ENCODE data around the gene INSL4. TPM values are rescaled to one million over a fixed set of nuclear protein-coding genes. Genes with fewer than 3 reads are reported as not detected.

The INSL4 gene
- total and polyA plus RNA-seq, 3 donors from 2014 or later, result 0.16 TPM; not detected in 2

GRCh38 chr9:5230554-5230953 is 665 bp upstream of the INSL4 start:
- H3K27me3 ChIP-seq, result no peaks in the 10 kb centered on the region
- WGBS, 2 donors, result 85 to 89% methylated on average over 10 of the region's 10 CpGs
- intact Hi-C loops (cut with DNase I; ENCODE audit: low total_unique reads), result no loop called here
- no peaks in the 10 kb centered on the region for H3K36me3 ChIP-seq (ENCODE audit: low read depth, missing control alignments)
- H3K4me1 ChIP-seq, result no peaks in the 10 kb centered on the region
- no peak overlapping the region for H3K27ac ChIP-seq
- TF ChIP-seq, protein P1, sequence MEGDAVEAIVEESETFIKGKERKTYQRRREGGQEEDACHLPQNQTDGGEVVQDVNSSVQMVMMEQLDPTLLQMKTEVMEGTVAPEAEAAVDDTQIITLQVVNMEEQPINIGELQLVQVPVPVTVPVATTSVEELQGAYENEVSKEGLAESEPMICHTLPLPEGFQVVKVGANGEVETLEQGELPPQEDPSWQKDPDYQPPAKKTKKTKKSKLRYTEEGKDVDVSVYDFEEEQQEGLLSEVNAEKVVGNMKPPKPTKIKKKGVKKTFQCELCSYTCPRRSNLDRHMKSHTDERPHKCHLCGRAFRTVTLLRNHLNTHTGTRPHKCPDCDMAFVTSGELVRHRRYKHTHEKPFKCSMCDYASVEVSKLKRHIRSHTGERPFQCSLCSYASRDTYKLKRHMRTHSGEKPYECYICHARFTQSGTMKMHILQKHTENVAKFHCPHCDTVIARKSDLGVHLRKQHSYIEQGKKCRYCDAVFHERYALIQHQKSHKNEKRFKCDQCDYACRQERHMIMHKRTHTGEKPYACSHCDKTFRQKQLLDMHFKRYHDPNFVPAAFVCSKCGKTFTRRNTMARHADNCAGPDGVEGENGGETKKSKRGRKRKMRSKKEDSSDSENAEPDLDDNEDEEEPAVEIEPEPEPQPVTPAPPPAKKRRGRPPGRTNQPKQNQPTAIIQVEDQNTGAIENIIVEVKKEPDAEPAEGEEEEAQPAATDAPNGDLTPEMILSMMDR (IDR thresholded peaks at IDR 0.05), result no peak
- TF ChIP-seq POLR2A (IDR thresholded peaks at IDR 0.05), result no peak
- H3K9me3 ChIP-seq, result no peaks in the 10 kb centered on the region
- no peak overlapping the region for H3K4me3 ChIP-seq
- DNase-seq, result no peak

DNA sequence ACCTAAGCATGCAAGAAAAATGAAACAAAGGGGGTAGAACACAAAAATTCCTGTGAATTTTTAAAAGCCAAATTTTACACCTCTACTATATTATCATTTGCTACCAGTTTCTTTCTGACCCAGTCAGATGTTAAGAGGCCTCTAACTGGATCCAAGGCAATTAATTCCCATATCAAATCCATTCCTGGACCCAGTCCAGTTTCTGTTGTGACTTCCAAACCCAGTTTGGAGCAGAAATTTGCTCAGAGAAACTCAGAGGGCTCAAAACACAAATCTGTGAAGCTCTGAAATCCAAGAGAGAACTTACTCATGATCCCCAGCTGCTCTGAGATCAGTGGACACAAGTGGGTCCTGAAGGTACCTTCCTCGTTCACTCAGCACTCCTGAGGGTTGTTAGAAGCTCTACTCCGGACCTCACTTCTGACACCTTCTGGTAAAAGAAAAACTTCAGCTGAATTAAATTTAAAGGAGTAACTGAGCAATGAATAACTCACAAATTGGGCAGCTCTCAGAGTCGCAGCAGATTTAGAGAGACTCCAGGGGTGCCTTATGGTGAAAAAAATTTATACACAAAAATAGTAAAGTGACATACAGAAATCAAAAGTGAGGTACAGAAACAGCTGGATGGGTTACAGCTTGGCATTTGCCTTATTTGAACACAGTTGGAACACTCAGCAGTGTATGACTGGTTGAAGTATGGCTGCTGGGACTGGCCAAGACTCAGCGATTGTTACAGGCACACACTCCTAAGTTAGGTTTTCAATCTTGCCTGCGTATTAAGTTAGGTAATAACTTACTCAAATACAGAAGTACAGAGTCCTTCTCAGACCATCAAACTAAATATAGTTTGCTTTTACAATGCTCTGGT is 32.4 kb downstream of the INSL4 start:
- 57 to 60% methylated on average over 5 of the region's 5 CpGs for WGBS, 2 donors
- H3K36me3 ChIP-seq (ENCODE audit: low read depth, missing control alignments), result no peaks in the 10 kb centered on the region
- no peaks in the 10 kb centered on the region for H3K9me3 ChIP-seq
- H3K4me1 ChIP-seq, result no peaks in the 10 kb centered on the region
- no peak overlapping the region for H3K27ac ChIP-seq
- no peak for DNase-seq
- no peaks in the 10 kb centered on the region for H3K27me3 ChIP-seq
- H3K4me3 ChIP-seq, result no peak overlapping the region
- intact Hi-C loops (cut with DNase I; ENCODE audit: low total_unique reads), result no loop called here
- TF ChIP-seq, protein P1 (IDR thresholded peaks at IDR 0.05), result no peak
- no peak for TF ChIP-seq POLR2A (IDR thresholded peaks at IDR 0.05)

- H3K4me1 ChIP-seq, result no peaks in the 10 kb centered on the region
- no peaks in the 10 kb centered on the region for H3K36me3 ChIP-seq (ENCODE audit: low read depth, missing control alignments)
- intact Hi-C loops (cut with DNase I; ENCODE audit: low total_unique reads), result no loop called here
- H3K27ac ChIP-seq, result no peak overlapping the region
- no peaks in the 10 kb centered on the region for H3K27me3 ChIP-seq
- H3K9me3 ChIP-seq, result no peaks in the 10 kb centered on the region
- no peak for TF ChIP-seq POLR2A (IDR thresholded peaks at IDR 0.05)
- TF ChIP-seq, protein P1 (IDR thresholded peaks at IDR 0.05), result no peak
- DNase-seq, result no peak
- no peak overlapping the region for H3K4me3 ChIP-seq
Observed at GRCh38 chr9:5264219-5264595, 33.0 kb downstream of the INSL4 start.

DNA sequence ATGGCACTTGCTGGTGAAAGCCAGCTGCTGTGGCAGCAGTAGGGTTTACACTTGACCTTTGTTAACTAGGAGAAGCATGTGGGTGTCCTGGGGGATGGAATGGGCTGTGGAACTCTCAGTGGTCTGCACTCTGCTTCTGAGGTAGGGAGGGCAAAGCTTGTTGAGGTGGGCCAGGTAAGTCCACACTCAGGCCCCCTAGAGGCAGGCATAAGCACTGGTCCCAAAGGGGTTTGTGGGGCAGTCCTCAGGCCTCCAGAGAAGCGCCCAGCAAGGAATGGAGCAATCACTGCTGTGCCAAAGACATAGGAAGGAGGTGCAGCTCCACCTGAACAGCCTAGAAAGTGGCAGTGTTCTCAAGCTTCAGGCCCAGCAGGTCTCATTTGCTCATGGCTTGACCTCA is 34.7 kb downstream of the INSL4 start:
- DNase-seq, result no peak

More for the DNA sequence above, 34.7 kb downstream of the INSL4 start:
- Histone ChIP-seq H3K36me3 (ENCODE audit: low read depth, missing control alignments) (no peaks in the 10 kb centered on the region), H3K4me3 (no peak overlapping the region), H3K27ac (no peak overlapping the region), H3K4me1 (no peaks in the 10 kb centered on the region), H3K9me3 (no peaks in the 10 kb centered on the region), H3K27me3 (no peaks in the 10 kb centered on the region)
- 33 to 83% methylated on average over 1 of the region's 1 CpG for WGBS, 2 donors
- no peak for TF ChIP-seq POLR2A (IDR thresholded peaks at IDR 0.05)
- TF ChIP-seq, protein P1 (IDR thresholded peaks at IDR 0.05), result no peak
- intact Hi-C loops (cut with DNase I; ENCODE audit: low total_unique reads), result no loop called here
